ENCODE data around the gene TNFAIP6.
A peak's percentile ranks its signal among the peaks of the same experiment; 100 is the strongest.
"Not testable (repeated sequence)": the region's sequence is repeated elsewhere in the genome, so short reads cannot be mapped to it uniquely, and the experiment has no call there.

TNFAIP6 gene

GRCh38 chr2:151361674-151362370 lies 4.4 kb downstream of the TNFAIP6 start:
- DNase-seq: no peak

- peak; percentile 8 for DNase-seq
Measured at GRCh38 chr2:151363709-151364108, 6.3 kb downstream of the TNFAIP6 start.

- DNase-seq: no peak
Measured at GRCh38 chr2:151367571-151367970, 10.2 kb downstream of the TNFAIP6 start.

- peak; percentile 56 for DNase-seq
Measured at GRCh38 chr2:151374436-151374835, 17.0 kb downstream of the TNFAIP6 start.

- no peak for DNase-seq
Measured at GRCh38 chr2:151379169-151379568, 21.8 kb downstream of the TNFAIP6 start.

GRCh38 chr2:151380580-151381235 lies 23.3 kb downstream of the TNFAIP6 start:
- DNase-seq: peak; percentile 87

GRCh38 chr2:151381266-151381665 lies 23.9 kb downstream of the TNFAIP6 start:
- no peak for DNase-seq

- DNase-seq: no peak
Measured at GRCh38 chr2:151388011-151388410, 30.6 kb downstream of the TNFAIP6 start.

- no peak for DNase-seq
Measured at GRCh38 chr2:151391436-151391835, 34.0 kb downstream of the TNFAIP6 start.

DNA sequence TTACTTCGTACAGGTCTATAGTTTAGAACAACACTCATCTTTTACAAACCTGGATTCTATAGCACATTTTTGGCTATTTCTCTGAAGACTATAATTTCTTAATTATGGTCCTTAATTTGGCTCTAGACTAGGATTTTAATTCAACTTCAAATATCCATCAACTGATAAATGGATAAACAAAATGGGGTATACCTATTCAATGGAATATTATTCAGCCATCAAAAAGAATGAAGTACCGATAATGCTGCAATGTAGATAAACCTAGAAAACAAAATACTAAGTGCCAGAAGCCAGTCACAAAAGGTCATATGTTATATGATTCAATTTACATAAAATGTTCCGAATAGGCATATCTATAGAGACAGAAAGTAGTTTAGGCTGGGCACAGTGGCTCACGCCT lies 37.1 kb downstream of the TNFAIP6 start:
- no peak for DNase-seq

- DNase-seq: no peak
Measured at GRCh38 chr2:151395509-151396374, 38.4 kb downstream of the TNFAIP6 start.

DNA sequence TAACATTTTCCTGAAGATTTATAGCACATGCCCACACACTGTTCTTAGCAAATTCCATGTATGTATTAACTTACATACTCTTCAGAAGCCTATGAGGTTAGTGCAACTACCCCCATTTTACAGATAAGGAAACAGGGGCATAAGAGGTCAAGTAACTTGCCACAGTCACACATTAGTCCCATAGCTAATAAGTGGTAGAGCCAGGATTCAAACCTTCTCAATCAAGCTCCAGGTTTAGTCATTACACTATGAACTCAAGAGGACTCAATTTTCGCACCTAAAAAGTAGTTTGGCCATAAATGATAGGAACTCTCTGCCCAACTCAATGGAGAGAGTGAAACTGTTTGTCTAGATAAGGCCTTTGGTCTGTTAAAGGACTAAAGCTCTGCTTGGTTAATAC lies 42.6 kb downstream of the TNFAIP6 start:
- DNase-seq: no peak

GRCh38 chr2:151401149-151401548 lies 43.8 kb downstream of the TNFAIP6 start:
- no peak for DNase-seq

- DNase-seq: peak; percentile 42
Measured at GRCh38 chr2:151403914-151404313, 46.5 kb downstream of the TNFAIP6 start.

DNA sequence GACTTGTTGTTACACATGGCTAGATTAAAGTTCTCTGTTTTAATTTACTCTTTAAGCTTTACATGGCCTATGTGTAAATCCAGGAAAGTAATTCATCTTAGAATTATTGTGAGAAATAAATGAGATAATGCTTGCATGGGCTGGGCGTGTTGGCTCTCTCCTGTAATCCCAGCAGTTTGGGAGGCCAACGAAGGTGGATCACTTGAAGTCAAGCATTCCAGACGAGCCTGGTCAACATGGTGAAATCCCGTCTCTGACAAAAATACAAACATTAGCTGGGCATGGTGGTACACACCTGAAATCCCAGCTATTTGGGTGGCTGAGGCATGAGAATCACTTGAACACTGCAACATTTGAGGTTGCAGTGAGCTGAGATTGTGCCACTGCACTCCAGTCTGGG lies 48.0 kb downstream of the TNFAIP6 start:
- DNase-seq: no peak

DNA sequence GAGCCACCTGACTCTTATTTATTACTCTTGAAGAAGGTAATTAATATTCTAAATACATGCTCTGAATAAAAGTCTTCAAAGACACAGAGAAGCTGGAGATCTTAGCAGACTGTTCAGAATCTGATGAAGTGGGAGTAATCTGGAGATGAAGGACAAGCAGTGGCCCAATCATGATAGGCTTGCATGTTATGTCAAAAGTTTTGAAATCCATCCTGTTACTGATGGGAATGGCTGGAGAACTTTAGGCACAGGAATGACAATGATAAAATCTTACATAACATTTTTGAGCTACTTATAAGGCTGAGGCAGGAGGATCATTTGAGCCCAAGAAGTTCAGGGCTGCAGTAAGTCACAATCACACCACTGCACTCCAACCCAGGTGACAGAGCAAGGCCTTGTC lies 49.9 kb downstream of the TNFAIP6 start:
- DNase-seq: no peak

GRCh38 chr2:151408788-151409600 lies 51.6 kb downstream of the TNFAIP6 start:
- DNase-seq: no peak

- DNase-seq: peak; percentile 95
Measured at GRCh38 chr2:151409601-151410484, 52.5 kb downstream of the TNFAIP6 start, which contains the start of gene RIF1. Gene RIF1, plus strand, starts transcription at chr2:151409902. Its CDS starts 522 bp downstream, at chr2:151410424.

GRCh38 chr2:151410485-151410834 lies 53.1 kb downstream of the TNFAIP6 start:
- peak; percentile 61 for DNase-seq

GRCh38 chr2:151417650-151418049 lies 60.3 kb downstream of the TNFAIP6 start:
- no peak for DNase-seq

GRCh38 chr2:151421681-151422080 lies 64.3 kb downstream of the TNFAIP6 start:
- not testable (repeated sequence) for DNase-seq

Data from OCI-M1 (cell line).